Left colon (tissue), 2 donors: ENCODE measurements around the gene AUTS2. TPM values are rescaled to one million over a fixed set of nuclear protein-coding genes. Genes with fewer than 3 reads are reported as not detected.

ENCODE experiments used
- ATAC-seq: fragments of 200-7000 bp; cut with Tn5 transposase; one replicate; pipeline ENCODE4 v1.9.1; 2020; ENCODE audit warnings: mild to moderate bottlenecking, moderate library complexity
- DNase-seq, 2 donors: peaks; one replicate each; pipeline ENCODE4 v3.0.0-alpha.2; 2020
- intact Hi-C, 2 donors: fragments of 100-400 bp; cut with DNase I in 1 of 2; cut with micrococcal nuclease in 1 of 2; formaldehyde crosslinking; loops; one replicate each; pipeline versions ENCODE4 v1.11.2 to v1.14.0; 2022; cut with DNase I, micrococcal nuclease
- total RNA-seq, 2 donors: library from RNA; stranded (reverse); fragmentation: NEBNext Ultra II Directional; extraction: Animal tissue kit (Norgen Biotek cat#: 25700); gene quantifications; one replicate each; pipeline ENCODE4 v1.2.1, GENCODE V29; 2021
- donor health status: DM: no; HTN: no; CAD: no.
- donor health status: DM: yes; HTN: yes; CAD: no.

The AUTS2 gene
- total RNA-seq, 2 donors from 2014 or later = 43.3 to 44.2 TPM

DNA sequence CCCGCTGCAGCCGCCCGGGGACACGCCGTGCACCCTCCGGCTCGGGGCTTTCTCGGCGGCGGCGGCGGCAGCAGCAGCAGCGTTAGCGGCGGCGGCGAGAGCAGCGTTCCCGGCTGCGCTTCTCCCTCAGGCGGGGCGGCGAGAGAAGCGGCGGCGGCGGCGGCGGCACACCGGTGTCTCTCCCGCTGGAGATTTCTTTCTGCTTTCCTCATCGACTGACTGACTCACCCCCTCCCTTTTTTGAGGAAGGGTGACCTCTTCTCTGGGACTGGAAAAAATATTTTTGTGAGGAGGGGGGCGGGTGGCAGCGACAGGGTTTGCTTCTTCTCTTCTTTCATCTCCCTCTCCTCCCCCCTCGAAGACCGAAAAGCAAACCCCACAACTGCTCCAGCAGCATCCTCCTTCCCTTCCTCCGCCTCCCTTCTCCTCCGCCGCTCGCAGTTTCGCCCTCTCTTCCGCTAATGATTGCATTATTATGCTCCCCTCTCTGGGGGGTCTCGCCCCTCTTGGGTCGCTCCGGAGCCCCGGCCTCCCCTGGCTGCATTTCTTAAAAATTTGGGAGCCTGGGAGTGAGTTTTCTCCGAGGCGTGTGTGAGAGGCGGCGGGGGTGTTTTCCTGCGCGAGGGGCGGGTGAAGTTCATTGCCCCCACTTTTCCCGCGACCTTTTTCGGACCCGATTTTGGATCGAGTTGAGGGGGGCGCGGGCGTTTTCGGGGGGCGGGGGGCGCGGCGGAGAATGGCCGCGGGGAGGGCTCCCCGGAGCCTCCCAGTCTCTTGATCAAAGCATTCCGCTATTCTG is 411 bp downstream of the AUTS2 start:
- DNase-seq = peak in 1 of 2 donors; percentile 29
- intact Hi-C loops = no loop called here
- no peak for ATAC-seq

DNA sequence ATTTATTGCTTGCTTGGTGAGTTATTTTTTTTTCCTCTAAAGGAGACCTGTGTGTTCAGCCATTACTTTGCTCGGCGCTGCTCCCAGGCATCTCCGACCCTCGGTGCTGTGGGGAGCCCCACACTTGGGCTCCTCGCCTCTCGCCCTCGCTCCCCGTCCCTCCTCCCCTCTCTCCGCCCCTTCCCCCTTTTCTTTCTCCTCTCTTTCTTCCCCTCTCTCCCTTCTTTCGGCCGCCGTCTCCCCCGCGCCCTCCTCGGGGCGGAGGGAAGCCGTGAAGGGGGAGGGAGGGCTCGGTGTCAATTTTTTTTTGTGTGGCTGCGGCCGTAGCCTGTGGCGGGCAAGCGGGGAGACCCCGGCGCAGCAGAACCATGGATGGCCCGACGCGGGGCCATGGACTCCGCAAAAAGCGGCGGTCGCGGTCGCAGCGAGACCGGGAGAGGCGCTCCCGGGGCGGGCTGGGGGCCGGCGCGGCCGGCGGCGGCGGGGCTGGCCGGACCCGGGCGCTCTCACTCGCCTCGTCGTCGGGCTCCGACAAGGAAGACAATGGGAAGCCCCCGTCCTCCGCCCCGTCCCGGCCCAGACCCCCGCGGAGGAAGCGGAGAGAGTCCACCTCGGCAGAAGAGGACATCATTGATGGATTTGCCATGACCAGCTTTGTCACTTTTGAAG is 1.1 kb downstream of the AUTS2 start:
- intact Hi-C loops = no loop called here
- ATAC-seq (no peak), DNase-seq (peak in 1 of 2 donors; percentile 8)

DNA sequence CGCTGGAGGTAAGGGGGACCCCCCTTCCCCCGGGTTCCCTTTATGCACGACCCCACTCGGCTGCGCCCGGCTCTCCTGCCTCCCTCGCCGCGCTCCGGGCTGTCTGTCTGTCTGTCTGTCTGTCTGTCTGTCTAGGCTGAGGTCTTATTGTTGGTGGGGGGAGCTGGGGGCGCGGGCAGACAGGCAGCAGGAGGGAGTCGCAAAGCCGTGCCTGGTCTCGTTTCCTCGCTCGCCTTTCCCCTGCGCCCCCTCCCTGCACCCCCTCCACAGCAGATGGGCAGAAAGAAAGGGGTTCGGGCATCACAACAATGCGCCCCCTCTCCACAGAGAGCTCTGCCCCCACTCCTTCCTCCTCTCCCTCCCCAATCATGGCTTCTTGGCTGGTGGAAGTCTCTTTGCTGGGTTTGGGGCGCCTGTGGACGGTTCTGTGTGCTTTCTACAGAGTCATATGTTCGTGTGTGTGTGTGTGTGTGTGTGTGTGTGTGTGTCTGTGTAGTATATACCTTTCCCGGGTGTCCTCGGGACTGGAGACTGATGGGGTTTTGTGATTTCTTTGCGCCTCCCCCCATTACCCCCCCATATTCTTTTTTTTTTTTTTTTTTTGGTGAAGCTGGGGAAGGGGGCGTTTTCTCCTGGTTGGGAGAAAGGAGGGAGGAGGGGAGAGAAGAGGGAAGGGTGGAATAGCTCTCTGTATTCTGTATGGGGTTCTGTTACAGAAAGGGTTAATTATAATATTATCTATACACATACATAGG is 1.9 kb downstream of the AUTS2 start:
- ATAC-seq (no peak), DNase-seq (no peak)

DNA sequence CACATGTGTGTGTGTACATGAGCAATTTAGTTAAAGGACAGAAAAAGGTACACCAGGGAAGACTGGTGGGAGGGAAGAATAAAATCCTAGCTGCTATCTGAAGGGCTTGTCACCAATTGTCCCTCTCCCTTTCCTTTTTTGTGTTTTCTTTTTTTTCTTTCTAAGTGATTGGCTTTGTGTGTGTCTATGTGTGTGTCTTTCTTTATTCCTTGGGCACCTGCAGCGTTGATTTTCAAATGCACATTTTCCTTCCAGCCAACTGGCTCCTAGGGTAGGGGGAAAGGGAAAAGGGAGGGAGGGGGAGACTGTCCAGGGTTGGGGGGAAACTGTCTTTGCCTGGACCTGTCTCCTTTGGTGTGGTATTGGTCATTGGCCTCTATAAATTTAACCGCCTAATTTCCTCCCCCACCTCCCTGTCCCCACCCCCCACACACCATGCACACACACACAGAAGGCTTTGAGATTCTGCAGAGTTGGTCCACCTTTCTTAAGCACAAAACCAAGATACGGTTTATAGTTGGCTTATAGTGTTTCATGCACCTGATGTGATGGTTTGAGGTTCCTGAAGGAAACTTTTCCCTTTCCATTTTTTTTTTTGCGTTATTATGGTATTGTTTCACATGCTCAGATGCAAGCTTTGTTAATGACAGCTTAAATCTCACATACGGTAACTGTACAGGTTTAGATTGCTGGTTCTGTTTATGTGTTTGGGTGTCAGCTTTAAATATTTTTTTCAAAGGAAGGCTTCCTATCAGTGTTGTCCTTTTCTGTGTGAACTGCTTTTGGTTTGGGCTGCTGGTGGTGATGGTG is 2.6 kb downstream of the AUTS2 start:
- intact Hi-C loops = no loop called here
- DNase-seq (no peak), ATAC-seq (no peak)

More for the DNA sequence above, 1.9 kb downstream of the AUTS2 start:
- intact Hi-C loops = no loop called here

DNA sequence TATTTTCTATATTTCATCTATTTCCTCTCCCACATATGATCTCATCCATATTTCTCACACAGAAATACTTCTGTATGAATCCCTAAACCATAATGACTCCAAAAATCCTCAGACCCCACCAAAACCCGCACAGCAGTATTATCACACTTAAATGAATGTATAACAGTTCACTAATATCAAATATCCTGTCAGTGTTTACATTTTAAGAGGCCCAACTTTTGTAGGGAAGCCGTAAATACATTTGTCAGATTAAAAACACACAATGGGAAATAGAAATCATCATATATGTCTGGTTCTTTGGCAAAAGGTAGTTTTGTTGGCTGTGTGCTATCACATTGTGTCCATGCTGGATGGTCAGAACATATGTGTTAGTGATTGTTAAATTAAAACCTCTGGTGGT is 4.2 kb downstream of the AUTS2 start:
- intact Hi-C loops = no loop called here
- no peak for ATAC-seq
- no peak for DNase-seq

DNA sequence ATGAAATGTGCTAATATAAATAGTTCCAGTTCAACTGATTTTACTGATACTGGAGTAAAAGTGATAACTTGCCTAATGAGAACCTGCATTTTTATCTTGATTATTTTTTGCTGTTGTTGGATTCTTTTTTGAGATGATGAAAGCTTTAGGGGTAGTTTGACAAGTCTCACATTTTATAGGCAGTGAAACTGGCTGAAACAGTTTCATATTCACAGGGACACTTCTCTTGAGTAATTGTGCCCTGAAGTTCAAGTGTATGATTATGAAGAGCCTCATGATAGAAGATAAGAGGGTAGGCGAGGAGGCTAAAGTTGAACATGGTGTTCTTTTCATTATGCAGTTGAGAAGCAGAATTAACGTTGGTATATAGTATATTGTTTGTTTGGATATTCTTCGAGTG is 5.1 kb downstream of the AUTS2 start:
- intact Hi-C loops = no loop called here
- no peak for DNase-seq

DNA sequence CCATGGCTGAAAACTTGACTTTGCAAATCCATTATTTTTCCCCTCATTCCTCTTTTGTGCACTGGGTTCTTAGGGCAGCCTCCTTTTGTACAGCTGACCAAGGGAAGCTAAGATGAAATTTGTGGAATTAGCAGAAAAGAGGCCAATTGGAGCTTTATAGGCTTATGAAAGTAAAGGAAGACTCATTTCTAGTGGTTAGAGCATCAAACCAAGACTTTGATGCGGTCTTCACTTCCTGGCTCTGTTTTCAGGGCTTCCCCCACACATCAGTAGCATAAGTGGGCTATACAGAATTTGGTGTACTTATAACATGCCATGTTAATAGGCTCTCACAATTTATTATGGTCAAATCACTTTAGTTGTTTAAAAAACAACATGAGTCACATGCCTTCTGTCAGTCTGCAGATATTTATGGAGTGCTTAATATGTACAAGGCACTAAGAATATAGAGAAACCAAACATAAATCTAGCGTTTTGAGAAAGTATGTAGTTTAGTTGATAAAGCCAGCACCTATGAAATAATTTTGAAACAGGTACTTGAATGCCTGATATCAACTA is 5.7 kb downstream of the AUTS2 start:
- DNase-seq (no peak), ATAC-seq (no peak)
- intact Hi-C loops = no loop called here

More for the DNA sequence above, 5.1 kb downstream of the AUTS2 start:
- no peak for ATAC-seq

DNA sequence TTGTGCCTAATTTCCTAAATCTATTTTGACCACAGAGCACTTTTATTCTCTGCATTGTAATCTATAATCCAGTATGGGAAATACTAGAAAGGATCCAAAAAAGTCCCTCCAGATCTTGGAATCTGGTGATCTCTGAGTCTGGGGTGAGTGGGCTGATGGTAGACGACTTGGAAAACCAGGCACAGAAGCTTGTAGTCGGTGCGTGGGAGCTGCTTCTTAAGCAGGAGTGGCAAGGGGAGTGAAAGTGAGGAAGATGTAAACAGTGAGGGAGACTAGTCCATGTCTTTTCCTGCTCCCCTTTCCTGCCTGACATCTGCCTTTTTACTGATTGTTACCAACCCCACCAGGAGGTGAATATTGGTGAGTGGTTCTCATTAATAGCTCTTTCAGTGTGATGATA is 6.8 kb downstream of the AUTS2 start:
- intact Hi-C loops = no loop called here
- DNase-seq (no peak), ATAC-seq (no peak)

DNA sequence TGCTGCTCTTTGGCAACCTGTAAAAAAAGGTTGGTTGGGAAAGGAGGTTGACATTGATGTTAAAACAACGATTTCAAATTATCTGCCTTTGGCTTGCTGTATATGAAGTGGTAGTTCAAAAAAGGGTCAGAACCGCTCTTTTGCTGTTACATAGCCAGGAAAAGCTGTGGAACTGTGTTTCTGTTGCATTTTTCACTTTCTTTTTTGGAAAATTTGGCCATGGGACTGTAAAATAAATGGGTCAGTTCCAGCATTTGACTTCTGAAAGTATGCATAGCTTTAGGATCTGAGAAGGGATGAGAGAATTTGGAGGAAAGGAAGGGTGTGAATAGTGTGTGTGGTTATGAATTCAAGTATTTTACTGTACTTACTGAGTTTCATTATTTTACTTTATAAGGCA is 7.3 kb downstream of the AUTS2 start:
- intact Hi-C loops = no loop called here
- DNase-seq (no peak), ATAC-seq (no peak)

DNA sequence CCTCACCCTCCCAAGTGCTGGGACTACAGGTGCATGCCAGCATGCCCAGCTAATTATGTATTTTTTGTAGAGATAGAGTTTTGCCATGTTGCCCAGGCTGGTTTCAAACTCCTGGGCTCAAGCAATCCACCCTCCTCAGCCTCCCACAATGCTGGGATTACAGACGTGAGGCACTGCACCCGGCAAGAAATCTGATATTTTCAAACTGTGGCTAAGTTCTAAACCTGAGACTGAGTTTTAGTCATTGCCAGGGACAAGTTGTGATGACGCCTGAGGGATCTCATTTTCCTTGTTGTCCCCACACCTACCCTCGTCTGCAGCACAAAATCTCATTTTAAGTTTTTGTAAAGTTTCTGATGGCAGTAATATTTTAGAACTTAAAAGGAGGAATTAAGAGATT is 9.8 kb downstream of the AUTS2 start:
- ATAC-seq (no peak), DNase-seq (no peak)
- intact Hi-C loops = no loop called here

DNA sequence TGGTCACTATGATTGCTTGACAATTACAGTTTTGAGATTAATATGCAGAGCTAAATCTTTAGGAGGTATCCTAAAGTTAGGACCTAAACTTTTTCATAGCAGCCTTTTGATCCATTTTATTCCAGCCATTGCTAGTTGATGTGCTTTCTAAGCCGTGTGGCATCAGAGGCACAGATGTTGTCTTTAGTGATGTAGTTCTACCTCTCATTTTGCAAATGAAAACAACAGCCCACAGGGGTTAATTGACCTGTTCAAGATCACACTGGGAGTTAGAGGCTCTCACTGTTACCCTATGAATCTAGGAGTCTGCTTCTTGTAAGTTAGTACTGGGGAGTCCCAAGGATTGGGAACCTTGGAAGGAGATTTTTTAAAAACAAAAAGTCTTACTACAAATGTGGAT is 10.6 kb downstream of the AUTS2 start:
- intact Hi-C loops = no loop called here
- DNase-seq (no peak), ATAC-seq (no peak)

DNA sequence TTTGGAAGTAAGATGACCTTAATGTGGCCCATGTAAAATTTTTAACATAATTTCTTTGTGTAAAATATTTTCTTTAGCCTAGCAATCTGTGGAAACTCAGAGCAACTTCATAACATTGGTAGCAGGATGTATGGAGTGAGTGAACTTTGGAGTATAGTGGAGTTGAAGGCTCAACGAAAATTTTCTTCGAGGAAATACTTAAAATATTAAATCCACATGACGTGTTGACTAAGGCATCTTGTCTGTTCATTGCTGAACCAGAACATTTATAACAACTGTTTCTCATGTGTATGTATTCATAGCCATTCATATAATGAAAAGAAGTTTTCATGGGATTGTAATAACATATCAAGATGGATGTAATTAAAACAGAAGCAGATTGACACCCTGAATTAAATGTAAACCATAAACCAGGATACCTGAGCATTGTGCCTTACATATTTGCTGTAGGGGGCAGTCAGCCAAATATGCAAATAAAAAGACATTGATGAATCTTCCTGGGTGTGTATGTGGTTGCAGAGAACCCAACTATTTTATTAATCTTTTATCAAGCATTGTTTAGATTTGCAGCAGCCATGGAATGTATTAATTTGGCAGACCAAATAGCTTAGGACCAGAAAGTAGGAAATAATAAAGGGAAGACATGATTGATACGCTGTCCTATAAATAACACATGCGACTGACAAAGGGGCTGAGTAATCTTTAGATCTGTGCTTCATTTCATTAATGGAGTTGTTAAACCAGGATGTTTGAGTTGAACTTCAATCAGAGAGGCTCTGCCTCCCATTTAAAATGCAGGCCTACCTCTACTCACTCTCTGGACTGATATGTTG is 11.5 kb downstream of the AUTS2 start:
- no peak for DNase-seq
- intact Hi-C loops = no loop called here
- ATAC-seq = no peak

DNA sequence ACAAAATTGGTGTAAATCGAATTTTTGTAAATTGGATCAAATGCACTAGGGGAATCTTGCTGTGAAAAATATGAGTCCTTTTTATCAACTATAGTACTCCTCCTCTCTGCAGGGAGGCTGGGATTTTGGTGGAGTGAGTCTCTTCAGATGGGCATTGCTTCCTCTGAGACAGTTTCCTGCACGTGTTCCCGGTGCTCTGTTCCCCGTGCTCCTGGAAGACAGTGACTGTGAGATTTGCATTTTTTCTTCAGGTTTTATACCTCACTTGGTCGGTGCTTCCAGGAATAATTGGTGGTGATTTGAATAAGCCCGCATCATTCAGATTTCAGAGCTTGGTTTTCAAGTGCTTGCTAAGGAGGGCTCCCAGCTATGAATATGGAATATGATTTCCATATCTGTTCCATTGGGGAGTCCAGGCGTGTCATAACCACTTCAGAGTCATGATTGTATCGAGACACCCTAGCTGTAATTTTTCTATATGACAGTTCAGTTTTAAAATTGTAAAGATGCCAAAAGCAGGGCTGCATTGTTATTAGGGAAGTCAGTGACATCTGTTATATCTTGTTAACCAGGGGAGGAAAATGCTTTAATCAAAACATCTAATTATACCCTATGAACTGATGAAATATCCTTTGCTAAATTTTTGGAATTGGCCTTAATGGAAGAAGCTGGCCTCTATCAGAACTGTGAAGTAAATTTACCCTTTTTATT is 12.3 kb downstream of the AUTS2 start:
- intact Hi-C loops = no loop called here
- ATAC-seq (no peak), DNase-seq (no peak)

DNA sequence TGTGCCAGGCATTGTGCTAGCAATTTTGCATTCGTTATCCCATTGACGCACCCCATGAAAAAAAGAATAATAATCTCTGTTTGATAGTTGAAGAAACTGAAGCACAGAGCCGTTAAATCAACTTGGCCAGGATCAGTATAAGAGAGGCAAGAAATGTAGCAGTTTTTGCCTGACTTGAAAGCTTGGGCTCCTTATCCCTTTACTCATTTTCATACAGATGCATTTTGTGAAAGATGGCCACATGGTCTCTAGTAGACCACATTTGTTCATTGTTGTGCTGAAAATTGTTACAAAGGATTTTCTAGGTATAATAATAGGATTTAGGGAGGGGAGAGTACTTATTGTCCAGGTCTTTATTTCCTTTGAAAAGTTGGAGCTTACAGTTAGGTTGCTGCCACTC is 14.7 kb downstream of the AUTS2 start:
- intact Hi-C loops = no loop called here
- no peak for DNase-seq
- ATAC-seq = no peak

DNA sequence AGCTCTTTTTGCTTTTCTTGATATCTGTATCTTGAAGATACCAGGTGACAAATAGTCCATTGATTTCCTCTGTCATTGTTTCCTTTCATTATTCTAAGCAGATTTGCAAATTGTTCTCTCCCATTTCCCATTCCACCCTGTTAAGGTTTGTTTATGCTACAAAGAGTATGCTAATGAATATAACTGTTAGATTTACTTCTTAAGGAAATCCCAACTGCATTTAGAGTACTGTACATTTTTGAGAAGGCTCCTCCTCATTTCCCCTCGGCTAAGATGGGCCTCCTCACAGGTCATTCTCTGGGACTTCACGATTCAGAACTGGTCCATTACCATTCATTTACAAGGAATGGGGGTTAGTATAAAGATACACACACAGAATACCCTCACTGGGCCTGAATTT is 15.6 kb downstream of the AUTS2 start:
- no peak for ATAC-seq
- intact Hi-C loops = no loop called here

DNA sequence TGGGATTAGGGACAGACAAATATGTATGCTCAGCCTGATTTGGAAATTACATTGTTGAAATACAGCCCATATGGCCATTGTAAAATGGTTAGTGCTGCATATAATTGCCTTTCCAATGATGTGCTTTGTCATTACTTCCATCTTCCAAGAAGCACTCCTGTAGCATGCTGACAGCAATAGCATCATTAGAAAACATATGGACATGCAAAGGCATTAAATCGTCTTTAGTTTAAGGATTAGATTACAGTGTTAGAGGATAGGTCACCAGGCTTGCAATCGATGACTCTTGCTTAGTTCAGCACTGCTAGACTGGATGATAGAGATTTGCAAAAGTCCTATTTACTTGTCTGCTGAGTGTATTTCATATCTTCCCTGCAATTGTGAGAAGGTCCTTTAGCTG is 17.4 kb downstream of the AUTS2 start:
- intact Hi-C loops = no loop called here
- ATAC-seq (no peak), DNase-seq (no peak)

More for the DNA sequence above, 15.6 kb downstream of the AUTS2 start:
- no peak for DNase-seq

DNA sequence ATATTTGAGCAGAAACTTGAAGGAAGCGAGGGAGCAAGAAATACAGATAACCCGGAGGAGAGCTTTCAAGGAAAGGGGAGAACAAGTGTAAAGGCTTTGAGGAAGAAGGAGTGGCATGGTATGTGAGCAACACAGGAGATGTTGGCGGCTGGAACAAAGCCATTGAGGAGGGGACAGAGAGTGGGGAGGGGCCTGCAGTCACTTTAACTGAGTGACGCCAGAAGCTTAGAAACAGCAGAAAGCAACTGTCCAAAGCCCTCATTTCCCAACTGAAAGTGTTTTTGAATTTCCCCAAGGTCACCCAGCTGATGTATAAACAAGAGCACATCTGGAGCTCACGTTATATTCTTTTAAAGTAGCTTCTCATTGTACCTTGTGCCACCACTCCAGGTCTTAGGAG is 19.1 kb downstream of the AUTS2 start:
- DNase-seq = no peak
- no peak for ATAC-seq
- intact Hi-C loops = no loop called here
